CD4-positive, alpha-beta T cell treated with Interleukin-15 for 4 hours (primary cell): ENCODE measurements around the gene CUL9.
A peak's percentile ranks its signal among the peaks of the same experiment; 100 is the strongest.

Source experiments
- DNase-seq: peaks from one replicate; pipeline ENCODE4 v3.0.0-alpha.2; 2020; ENCODE audit warnings: low spot score

Gene CUL9

DNA sequence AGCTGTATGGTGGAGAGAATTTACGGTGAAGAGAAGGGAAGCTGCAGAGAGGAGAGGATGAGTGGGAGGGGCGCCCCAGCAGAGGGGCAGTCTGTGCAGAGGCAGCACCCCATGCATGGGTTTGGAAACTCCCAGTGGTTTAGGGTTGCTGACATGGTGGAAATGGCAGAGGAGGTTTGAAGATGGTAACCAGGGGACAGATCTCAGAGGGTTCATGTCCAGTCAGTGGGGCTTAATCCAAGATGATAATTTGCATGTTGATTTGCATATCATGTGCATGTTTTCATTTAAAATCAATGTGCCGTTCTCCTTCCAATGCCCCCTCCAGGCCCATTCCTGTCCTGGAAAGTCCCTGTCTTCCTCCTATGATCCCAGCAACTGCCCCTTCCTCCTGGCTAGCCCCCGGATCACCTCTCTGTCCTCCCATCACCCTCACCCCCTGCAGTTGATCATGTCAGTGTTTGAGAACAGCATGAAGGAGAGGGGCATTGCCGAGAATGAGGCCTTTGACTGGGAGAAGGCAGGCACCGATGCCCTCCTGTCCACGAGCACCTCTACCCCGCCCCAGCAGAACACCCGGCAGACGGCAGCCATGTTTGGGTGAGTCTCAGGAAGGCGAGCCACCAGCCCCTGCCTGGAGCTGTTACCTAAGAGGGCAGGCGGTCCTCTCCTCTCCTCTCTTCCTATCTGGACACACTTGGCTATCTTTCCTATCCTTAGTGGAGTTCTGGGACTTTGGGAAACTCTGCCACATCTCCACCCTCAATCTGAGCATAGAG is 75.6 kb downstream of the CUL9 start:
- no peak for DNase-seq

GRCh38 chr6:43258180-43258579 is 76.2 kb downstream of the CUL9 start:
- DNase-seq = no peak

DNA sequence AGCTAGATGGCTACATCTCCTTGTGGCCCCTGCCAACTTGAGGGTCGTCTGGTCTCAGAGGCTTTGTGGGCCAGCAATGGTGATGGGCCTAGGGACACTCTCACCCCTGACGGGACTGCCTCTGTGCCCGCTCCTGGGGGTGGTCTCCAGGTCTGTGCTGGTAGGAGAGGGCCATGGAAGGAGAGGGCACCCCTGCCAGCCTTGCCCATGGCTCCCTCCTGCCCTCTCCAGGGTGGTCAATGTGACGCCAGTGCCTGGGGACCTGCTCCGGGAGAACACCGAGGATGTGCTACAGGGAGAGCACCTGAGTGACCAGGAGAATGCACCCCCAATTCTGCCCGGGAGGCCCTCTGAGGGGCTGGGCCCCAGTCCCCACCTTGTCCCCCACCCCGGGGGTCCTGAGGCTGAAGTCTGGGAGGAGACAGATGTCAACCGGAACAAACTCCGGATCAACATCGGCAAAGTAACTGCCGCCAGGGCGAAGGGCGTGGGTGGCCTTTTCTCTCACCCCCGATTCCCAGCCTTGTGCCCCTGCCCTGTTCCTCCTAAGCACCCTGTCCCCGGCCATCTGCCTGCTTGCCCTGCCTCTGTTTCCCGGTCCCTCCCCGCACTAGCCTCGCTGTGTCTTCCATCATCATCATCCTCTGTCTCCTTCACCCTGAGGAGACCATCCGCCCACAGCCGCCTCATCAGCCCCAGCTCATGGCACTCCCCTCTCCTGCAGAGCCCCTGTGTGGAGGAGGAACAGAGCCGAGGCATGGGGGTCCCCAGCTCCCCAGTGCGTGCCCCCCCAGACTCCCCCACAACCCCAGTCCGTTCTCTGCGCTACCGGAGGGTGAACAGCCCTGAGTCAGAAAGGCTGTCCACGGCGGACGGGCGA is 77.1 kb downstream of the CUL9 start:
- no peak for DNase-seq

DNA sequence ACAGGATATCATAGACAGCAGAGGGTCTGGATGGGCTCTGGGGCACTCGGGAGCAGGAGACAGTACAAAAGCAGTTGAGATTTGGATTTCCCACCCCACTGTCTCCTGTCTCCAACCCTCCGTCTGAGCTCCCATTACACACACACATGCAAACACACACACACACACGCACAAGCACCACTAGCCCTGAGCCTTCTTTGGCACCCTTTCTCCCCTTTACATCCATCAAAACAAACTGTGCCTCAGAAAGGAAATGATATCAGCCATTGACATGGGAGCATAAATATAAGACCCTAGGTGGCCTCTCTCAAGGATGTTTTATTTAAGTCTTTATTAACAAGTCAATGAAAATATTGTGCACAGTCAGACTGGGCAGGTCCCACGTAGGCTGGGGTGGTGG is 78.8 kb downstream of the CUL9 start:
- no peak for DNase-seq

DNA sequence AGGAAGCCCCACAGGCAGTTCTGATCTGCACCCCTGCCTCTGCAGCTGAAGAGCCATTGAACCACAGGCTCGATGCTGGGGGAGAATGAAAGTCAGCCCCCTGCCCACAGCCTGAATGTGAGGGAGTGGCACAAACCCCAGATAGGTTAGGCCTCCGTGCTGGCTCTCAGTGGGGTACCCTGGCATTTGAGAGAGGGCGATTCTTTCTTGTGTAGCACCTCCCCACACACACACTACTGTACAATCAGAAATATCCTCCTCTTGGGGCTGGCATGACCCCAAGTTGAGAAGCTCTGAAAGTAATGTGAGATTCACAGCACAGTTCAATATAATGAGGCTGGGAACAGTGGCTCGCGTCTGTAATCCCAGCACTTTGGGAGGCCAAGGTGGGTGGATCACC is 79.2 kb downstream of the CUL9 start:
- no peak for DNase-seq

DNA sequence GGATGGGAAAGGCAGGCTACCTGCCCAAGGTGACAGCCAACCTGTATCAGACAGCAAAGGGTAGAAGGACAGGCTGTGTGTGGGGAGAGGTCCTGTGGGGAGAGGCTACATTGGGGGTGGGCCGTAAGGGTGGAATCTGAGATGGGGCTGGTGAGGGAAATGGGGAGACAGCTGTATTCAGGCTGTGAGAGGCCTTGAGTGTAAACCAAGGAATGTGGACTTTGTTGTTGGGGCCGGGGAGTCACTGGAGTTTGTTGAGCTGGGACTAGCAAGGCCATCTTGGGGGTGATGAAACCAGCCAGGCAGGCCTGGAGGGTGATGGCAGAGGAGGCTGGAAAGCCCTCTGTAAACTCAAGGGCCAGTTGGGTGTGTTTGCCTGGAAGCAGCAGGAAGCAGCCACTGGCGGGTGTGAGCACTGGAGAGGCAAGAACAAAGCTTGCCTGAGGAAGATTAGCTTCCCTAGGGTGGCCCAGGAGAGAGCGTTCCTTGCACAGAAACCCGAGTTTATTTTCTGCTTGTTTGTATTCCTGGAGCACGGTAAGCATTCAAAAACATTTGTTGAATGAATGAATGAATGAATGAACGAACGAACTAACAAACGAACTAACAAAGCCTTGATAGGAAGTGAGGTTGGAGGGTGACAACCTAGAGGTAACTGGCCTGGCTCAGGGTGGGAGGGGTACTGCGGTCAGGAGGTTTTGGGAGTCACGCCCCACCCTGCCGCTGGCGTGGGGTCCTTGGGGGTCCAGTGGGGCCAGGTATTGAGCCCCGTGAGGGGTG is 80.2 kb downstream of the CUL9 start:
- DNase-seq = no peak

- no peak for DNase-seq
These were observed 80.9 kb downstream of the CUL9 start for GRCh38 chr6:43262780-43263313.

DNA sequence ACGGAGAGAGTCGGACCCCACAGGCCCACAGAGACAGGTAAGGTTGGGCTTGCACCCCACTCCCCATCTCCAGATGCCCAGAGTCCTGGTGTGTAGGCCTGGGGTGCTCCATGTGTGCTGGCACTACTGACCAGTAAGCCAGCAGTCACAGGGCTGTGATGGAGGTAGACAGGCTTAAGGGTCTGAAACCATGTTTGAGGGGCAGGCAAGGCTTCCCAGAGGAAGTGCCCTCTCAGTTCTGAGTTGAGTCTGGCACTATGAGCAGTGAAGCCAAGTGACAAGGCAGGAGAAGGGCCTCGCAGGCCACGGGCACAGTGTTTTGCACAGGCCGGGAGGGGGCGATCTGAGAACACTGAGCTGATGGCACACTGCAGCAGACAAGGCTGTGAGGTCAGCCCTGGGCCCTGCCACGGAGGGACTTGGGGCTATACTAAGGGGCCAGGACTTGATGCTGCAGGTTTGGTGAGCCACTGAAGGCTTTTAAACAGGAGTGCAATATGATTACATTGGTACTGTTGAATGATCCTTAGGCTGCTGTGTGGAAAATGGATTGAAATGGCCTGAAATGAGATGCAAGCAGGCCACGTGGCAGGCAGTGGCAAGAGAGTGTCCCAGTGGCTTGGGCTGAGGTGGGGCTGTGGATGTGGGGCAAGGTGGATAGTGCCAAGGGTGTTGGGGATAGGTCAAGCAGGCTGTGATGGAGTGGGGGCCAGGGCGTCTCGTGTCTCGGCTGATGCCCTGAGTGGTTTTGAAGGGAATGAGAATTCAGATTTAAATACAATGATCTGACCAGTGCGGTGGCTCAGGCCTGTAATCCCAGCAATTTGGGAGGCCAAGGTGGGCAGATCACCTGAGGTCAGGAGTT is 81.5 kb downstream of the CUL9 start:
- peak; percentile 76 for DNase-seq

- DNase-seq = no peak
These were observed 82.7 kb downstream of the CUL9 start for GRCh38 chr6:43264599-43265145.

GRCh38 chr6:43265564-43265963 is 83.6 kb downstream of the CUL9 start:
- DNase-seq = no peak

DNA sequence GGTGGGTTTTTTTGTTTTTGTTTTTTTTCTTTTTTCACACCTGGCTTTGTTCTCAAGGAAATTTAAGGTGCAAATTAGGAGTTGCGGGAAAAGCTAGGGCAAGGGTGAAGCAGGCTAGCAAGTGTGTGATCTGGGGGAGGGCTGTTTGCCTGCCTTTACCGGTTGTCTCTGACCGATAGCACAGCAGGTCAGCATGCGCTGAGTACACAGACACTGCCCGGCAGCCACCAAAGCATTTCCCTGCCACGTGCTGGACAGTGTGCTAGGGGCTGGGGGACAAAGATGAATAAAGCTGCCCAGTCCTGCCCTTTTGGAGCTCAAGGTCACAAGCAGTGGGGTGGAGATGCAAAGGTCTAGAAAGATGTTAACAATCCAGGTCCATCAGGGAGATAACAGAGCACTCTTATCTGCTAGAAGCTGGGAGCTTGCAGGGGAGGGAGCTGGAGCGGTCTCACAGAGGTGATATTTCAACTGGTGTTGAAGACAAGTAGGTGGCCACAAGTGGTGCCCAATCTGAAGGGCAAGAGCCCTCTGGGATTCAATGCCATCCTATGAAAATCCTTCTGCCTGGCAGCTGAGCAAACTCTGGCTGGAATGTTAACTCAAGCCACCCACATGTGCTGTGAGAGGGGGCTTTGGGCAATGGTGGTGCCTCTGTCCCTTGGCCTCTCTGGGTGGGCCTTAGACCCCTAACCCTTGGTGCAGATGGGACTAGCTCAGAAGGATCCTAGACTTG is 85.8 kb downstream of the CUL9 start:
- no peak for DNase-seq

DNA sequence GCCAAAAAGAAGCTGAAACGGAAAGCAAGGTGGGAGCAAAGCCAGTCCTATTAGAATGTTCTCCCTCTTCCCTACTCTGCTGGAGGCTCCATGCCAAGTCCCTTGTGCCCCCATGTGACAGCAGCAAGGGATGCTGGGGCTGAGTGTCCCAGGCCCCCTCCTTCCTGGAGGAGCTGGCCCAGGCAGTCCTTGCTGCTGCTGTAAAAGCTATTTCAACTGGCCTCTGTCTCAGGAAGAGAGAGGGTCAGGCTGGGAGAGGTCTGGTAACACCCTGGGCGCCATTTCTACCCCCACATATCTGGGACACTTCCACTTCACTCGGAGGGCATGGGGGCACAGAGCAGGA is 86.3 kb downstream of the CUL9 start:
- DNase-seq = no peak

GRCh38 chr6:43268782-43269272 is 86.8 kb downstream of the CUL9 start:
- DNase-seq = no peak

- peak; percentile 37 for DNase-seq
These were observed 87.4 kb downstream of the CUL9 start for GRCh38 chr6:43269273-43270007.

- DNase-seq = no peak
These were observed 89.3 kb downstream of the CUL9 start for GRCh38 chr6:43271103-43271815.

DNA sequence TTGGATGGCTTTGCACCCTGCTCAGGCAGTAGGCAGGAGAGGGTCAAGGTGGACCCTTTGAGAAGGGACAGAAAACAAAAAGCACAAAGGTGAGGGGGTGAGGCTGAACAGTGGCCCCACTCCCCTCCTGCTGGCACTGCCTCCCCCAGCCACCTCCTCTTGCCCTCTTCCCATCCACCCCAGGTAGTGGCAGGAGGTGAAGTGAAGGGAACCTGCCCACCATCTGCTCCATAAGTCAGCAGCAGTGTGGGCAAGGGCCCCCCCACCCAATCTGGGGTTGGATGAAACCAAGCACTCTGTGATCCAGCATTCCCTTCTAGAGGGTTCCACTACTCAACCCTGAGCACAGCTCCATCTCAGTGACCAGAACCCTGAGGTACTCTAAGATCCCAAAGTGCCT is 89.9 kb downstream of the CUL9 start:
- DNase-seq = no peak

- no peak for DNase-seq
These were observed 91.7 kb downstream of the CUL9 start for GRCh38 chr6:43273707-43274106.
